ENCODE results near the gene CT45A6.
"Not testable (repeated sequence)": the region's sequence is repeated elsewhere in the genome, so short reads cannot be mapped to it uniquely, and the experiment has no call there.

DNA sequence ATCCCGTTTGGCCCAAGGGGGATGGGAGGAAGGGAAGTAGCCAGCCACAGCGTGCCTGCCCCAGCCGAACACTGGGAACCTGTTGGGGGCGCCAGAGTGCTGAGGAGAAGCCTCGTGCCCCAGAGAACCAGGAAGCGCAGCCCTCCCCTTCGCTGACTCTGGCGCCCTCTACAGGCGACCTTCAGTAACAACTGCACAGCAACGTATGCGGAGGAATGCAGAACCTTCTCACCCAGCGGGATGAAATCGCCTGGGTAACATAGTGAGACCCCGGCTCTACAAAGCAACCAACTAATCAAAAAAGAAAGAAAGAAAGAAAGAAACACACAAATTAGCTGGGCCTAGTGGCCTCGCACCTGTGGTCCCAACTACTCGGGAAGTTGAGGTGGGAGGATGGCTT, 17.2 kb downstream of the CT45A6 start, which contains the start of gene CT45A5:
- TF ChIP-seq, protein P1, sequence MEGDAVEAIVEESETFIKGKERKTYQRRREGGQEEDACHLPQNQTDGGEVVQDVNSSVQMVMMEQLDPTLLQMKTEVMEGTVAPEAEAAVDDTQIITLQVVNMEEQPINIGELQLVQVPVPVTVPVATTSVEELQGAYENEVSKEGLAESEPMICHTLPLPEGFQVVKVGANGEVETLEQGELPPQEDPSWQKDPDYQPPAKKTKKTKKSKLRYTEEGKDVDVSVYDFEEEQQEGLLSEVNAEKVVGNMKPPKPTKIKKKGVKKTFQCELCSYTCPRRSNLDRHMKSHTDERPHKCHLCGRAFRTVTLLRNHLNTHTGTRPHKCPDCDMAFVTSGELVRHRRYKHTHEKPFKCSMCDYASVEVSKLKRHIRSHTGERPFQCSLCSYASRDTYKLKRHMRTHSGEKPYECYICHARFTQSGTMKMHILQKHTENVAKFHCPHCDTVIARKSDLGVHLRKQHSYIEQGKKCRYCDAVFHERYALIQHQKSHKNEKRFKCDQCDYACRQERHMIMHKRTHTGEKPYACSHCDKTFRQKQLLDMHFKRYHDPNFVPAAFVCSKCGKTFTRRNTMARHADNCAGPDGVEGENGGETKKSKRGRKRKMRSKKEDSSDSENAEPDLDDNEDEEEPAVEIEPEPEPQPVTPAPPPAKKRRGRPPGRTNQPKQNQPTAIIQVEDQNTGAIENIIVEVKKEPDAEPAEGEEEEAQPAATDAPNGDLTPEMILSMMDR (conservative IDR thresholded peaks at IDR 0.05 in 1 of 2, IDR thresholded peaks at IDR 0.05 in 1 of 2; ENCODE audit: low read depth in 1 of 2, low read length in 2 of 2): not testable (repeated sequence)
- not testable (repeated sequence) for TF ChIP-seq EZH2 (IDR thresholded peaks at IDR 0.05; ENCODE audit: low read length, missing control alignments)
